ENCODE data around the gene ZFPM1. TPM values are rescaled to one million over a fixed set of nuclear protein-coding genes. Genes with fewer than 3 reads are reported as not detected.

Gene ZFPM1
- total and polyA plus RNA-seq, 7 experiments from 2014 or later = 0.15 to 28.1 (median 13.5) TPM

- H3K27ac Mint-ChIP-seq = peak overlapping the region in 1 of 9 donors; percentile 47
- intact Hi-C loops (cut with micrococcal nuclease) = no loop called here
Observed at GRCh38 chr16:88503771-88504488, 50.9 kb downstream of the ZFPM1 start.

GRCh38 chr16:88504489-88505404, 51.7 kb downstream of the ZFPM1 start:
- no peaks in the 10 kb centered on the region for H3K36me3 Mint-ChIP-seq

More at GRCh38 chr16:88503771-88504488, 50.9 kb downstream of the ZFPM1 start:
- ChIA-PET CTCF (no interaction called here), POLR2A (no interaction called here)
- no peaks in the 10 kb centered on the region for H3K36me3 ChIP-seq (ENCODE audit: control insufficient read depth in 2 of 3, insufficient read depth in 3 of 3, low read length in 3 of 3)
- peaks cover 0 to 2% (median 0%) of the 10 kb centered on the region in 11 donors for H3K9me3 Mint-ChIP-seq
- H3K4me1 Mint-ChIP-seq = peaks cover 0 to 18% (median 9%) of the 10 kb centered on the region in 7 donors
- no peak overlapping the region for H3K4me3 ChIP-seq (ENCODE audit: low read length)
- peak overlapping the region in 1 of 10 donors; percentile 22 for H3K4me3 Mint-ChIP-seq
- H3K36me3 Mint-ChIP-seq = no peaks in the 10 kb centered on the region
- no peak overlapping the region for H3K27ac ChIP-seq (ENCODE audit: low read depth, low read length)
- H3K4me1 ChIP-seq (ENCODE audit: control insufficient read depth in 2 of 2, insufficient read depth in 2 of 2, low read length in 2 of 2) = peaks cover 0 to 3% of the 10 kb centered on the region in 2 donors
- no peak for ATAC-seq
- no peak for DNase-seq
- no peaks in the 10 kb centered on the region for H3K9me3 ChIP-seq (ENCODE audit: control insufficient read depth in 2 of 3, low read length in 3 of 3)
- no peaks in the 10 kb centered on the region for H3K27me3 Mint-ChIP-seq
- no peaks in the 10 kb centered on the region for H3K27me3 ChIP-seq (ENCODE audit: control insufficient read depth in 2 of 2, insufficient read depth in 2 of 2, low read length in 2 of 2)

GRCh38 chr16:88505405-88506082, 52.5 kb downstream of the ZFPM1 start:
- peak overlapping the region; percentile 14 for H3K27ac ChIP-seq (ENCODE audit: low read depth, low read length)

More at GRCh38 chr16:88504489-88505404, 51.7 kb downstream of the ZFPM1 start:
- H3K27me3 ChIP-seq (ENCODE audit: control insufficient read depth in 2 of 2, insufficient read depth in 2 of 2, low read length in 2 of 2) = no peaks in the 10 kb centered on the region
- H3K4me3 ChIP-seq (ENCODE audit: low read length) = no peak overlapping the region
- Mint-ChIP-seq H3K9me3 (peaks cover 0 to 2% (median 0%) of the 10 kb centered on the region in 11 donors), H3K27me3 (no peaks in the 10 kb centered on the region), H3K27ac (peak overlapping the region in 3 of 9 donors; percentile 45 to 85 (median 46)), H3K4me3 (no peak overlapping the region), H3K4me1 (peaks cover 0 to 18% (median 6%) of the 10 kb centered on the region in 7 donors)
- DNase-seq = no peak
- POLR2A ChIA-PET = no interaction called here
- H3K36me3 ChIP-seq (ENCODE audit: control insufficient read depth in 2 of 3, insufficient read depth in 3 of 3, low read length in 3 of 3) = no peaks in the 10 kb centered on the region
- H3K27ac ChIP-seq (ENCODE audit: low read depth, low read length) = peak overlapping the region; percentile 14
- peaks cover 0 to 3% of the 10 kb centered on the region in 2 donors for H3K4me1 ChIP-seq (ENCODE audit: control insufficient read depth in 2 of 2, insufficient read depth in 2 of 2, low read length in 2 of 2)
- CTCF ChIA-PET = interaction anchor here (0.7 kb wide), 2 partner anchors 26 to 61 kb away, joined by 3 read pairs; no protein-coding TSS in a partner anchor
- intact Hi-C loops (cut with micrococcal nuclease) = loop anchor here in 1 of 2 donors (1.0 kb wide), 2 partner anchors 49 to 61 kb away; no protein-coding TSS in a partner anchor
- H3K9me3 ChIP-seq (ENCODE audit: control insufficient read depth in 2 of 3, low read length in 3 of 3) = no peaks in the 10 kb centered on the region
- no peak for ATAC-seq

GRCh38 chr16:88506723-88507122, 53.6 kb downstream of the ZFPM1 start:
- Histone ChIP-seq H3K36me3 (ENCODE audit: control insufficient read depth in 2 of 3, insufficient read depth in 3 of 3, low read length in 3 of 3) (no peaks in the 10 kb centered on the region), H3K9me3 (ENCODE audit: control insufficient read depth in 2 of 3, low read length in 3 of 3) (no peaks in the 10 kb centered on the region), H3K4me1 (ENCODE audit: control insufficient read depth in 2 of 2, insufficient read depth in 2 of 2, low read length in 2 of 2) (peaks cover 0 to 3% of the 10 kb centered on the region in 2 donors), H3K27me3 (ENCODE audit: control insufficient read depth in 2 of 2, insufficient read depth in 2 of 2, low read length in 2 of 2) (no peaks in the 10 kb centered on the region), H3K4me3 (ENCODE audit: low read length) (no peak overlapping the region), H3K27ac (ENCODE audit: low read depth, low read length) (no peak overlapping the region)
- Mint-ChIP-seq H3K4me1 (peaks cover 0 to 13% (median 0%) of the 10 kb centered on the region in 7 donors), H3K36me3 (no peaks in the 10 kb centered on the region), H3K9me3 (peaks cover 0 to 2% (median 0%) of the 10 kb centered on the region in 11 donors), H3K27me3 (no peaks in the 10 kb centered on the region), H3K4me3 (no peak overlapping the region), H3K27ac (no peak overlapping the region)
- DNase-seq = no peak
- ATAC-seq = no peak
- POLR2A ChIA-PET = no interaction called here
- CTCF ChIA-PET = no interaction called here
- intact Hi-C loops (cut with micrococcal nuclease) = no loop called here

More at GRCh38 chr16:88505405-88506082, 52.5 kb downstream of the ZFPM1 start:
- intact Hi-C loops (cut with micrococcal nuclease) = loop anchor here in 1 of 2 donors (1.0 kb wide), 2 partner anchors 50 to 62 kb away; no protein-coding TSS in a partner anchor
- Mint-ChIP-seq H3K4me1 (peaks cover 0 to 18% (median 6%) of the 10 kb centered on the region in 7 donors), H3K36me3 (no peaks in the 10 kb centered on the region), H3K27me3 (no peaks in the 10 kb centered on the region), H3K27ac (peak overlapping the region in 3 of 9 donors; percentile 45 to 85 (median 46)), H3K9me3 (peaks cover 0 to 2% (median 0%) of the 10 kb centered on the region in 11 donors), H3K4me3 (no peak overlapping the region)
- DNase-seq = peak; percentile 46 to 83 (median 75)
- POLR2A ChIA-PET = interaction anchor here (0.5 kb wide), 1 partner anchor 646 kb away, joined by 3 read pairs; no protein-coding TSS in a partner anchor
- ATAC-seq = peak; percentile 85
- Histone ChIP-seq H3K9me3 (ENCODE audit: control insufficient read depth in 2 of 3, low read length in 3 of 3) (no peaks in the 10 kb centered on the region), H3K36me3 (ENCODE audit: control insufficient read depth in 2 of 3, insufficient read depth in 3 of 3, low read length in 3 of 3) (no peaks in the 10 kb centered on the region), H3K4me1 (ENCODE audit: control insufficient read depth in 2 of 2, insufficient read depth in 2 of 2, low read length in 2 of 2) (peaks cover 0 to 3% of the 10 kb centered on the region in 2 donors), H3K27me3 (ENCODE audit: control insufficient read depth in 2 of 2, insufficient read depth in 2 of 2, low read length in 2 of 2) (no peaks in the 10 kb centered on the region), H3K4me3 (ENCODE audit: low read length) (no peak overlapping the region)
- CTCF ChIA-PET = interaction anchor here (0.7 kb wide), 2 partner anchors 27 to 62 kb away, joined by 3 read pairs; no protein-coding TSS in a partner anchor

DNA sequence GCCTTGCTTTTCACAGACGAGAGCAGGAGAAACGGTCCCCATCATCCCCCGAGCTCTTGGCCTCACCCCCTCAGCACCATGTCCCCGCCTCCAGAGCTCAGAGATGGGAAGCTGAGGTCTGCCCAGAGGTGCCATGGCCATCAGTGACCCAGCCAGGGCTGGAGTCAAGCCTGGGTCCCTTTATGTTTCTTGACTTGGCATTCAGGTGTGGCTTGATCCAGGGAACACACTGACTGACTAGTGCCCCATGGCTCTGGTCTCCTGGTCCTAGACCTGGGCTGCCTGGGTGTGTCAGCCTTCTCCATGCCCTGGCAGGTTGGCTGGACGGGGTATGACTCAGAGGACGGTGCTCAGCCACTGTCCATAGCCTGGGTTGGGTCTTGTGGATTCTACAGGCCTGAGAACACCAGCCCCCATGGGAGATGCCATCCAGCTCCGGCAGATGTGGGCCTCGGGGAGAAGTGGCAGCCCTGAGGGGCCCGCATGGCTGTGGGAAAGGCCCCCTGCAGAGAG, 54.2 kb downstream of the ZFPM1 start:
- Histone ChIP-seq H3K36me3 (ENCODE audit: control insufficient read depth in 2 of 3, insufficient read depth in 3 of 3, low read length in 3 of 3) (no peaks in the 10 kb centered on the region), H3K4me1 (ENCODE audit: control insufficient read depth in 2 of 2, insufficient read depth in 2 of 2, low read length in 2 of 2) (peaks cover 0 to 3% of the 10 kb centered on the region in 2 donors), H3K9me3 (ENCODE audit: control insufficient read depth in 2 of 3, low read length in 3 of 3) (no peaks in the 10 kb centered on the region), H3K4me3 (ENCODE audit: low read length) (no peak overlapping the region), H3K27ac (ENCODE audit: low read depth, low read length) (no peak overlapping the region), H3K27me3 (ENCODE audit: control insufficient read depth in 2 of 2, insufficient read depth in 2 of 2, low read length in 2 of 2) (no peaks in the 10 kb centered on the region)
- DNase-seq = no peak
- CTCF ChIA-PET = no interaction called here
- Mint-ChIP-seq H3K4me1 (peaks cover 0 to 13% (median 0%) of the 10 kb centered on the region in 7 donors), H3K27me3 (no peaks in the 10 kb centered on the region), H3K36me3 (no peaks in the 10 kb centered on the region), H3K4me3 (no peak overlapping the region), H3K27ac (no peak overlapping the region), H3K9me3 (no peaks in the 10 kb centered on the region)
- POLR2A ChIA-PET = no interaction called here
- intact Hi-C loops (cut with micrococcal nuclease) = no loop called here
- no peak for ATAC-seq

DNA sequence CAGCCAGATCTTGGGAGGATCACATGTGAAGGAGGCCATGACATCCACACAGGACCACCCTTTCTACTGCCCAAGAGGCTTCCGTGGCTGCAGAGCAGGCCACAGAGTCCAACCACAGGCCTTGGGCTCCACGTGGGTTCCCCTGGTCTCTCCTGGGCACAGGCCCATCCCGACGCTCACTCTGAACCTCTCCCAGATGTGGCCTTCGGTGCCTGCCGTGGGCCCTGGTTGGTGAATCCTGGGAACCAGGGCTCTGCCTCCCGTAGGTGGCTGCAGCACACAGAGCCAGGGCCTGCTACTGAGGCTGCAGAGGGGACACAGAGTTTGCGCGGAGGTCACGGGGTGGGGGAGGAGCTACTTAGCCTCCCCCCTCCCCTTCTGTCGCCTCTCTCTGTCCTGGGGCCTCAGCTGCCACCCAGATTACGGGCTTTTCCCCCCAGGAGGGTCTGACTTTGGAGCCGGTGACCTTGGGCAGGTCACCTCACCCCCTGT, 55.3 kb downstream of the ZFPM1 start:
- no peak overlapping the region for H3K27ac Mint-ChIP-seq
- H3K4me1 Mint-ChIP-seq = peaks cover 0 to 13% (median 0%) of the 10 kb centered on the region in 7 donors
- no peak overlapping the region for H3K27ac ChIP-seq (ENCODE audit: low read depth, low read length)
- no peak for ATAC-seq
- H3K36me3 Mint-ChIP-seq = no peaks in the 10 kb centered on the region
- CTCF ChIA-PET = no interaction called here
- no peaks in the 10 kb centered on the region for H3K27me3 Mint-ChIP-seq
- intact Hi-C loops (cut with micrococcal nuclease) = no loop called here
- no peaks in the 10 kb centered on the region for H3K27me3 ChIP-seq (ENCODE audit: control insufficient read depth in 2 of 2, insufficient read depth in 2 of 2, low read length in 2 of 2)
- no peaks in the 10 kb centered on the region for H3K36me3 ChIP-seq (ENCODE audit: control insufficient read depth in 2 of 3, insufficient read depth in 3 of 3, low read length in 3 of 3)
- H3K4me1 ChIP-seq (ENCODE audit: control insufficient read depth in 2 of 2, insufficient read depth in 2 of 2, low read length in 2 of 2) = peaks cover 0 to 3% of the 10 kb centered on the region in 2 donors
- no peaks in the 10 kb centered on the region for H3K9me3 ChIP-seq (ENCODE audit: control insufficient read depth in 2 of 3, low read length in 3 of 3)
- no peak overlapping the region for H3K4me3 Mint-ChIP-seq
- POLR2A ChIA-PET = no interaction called here
- DNase-seq = no peak
- no peaks in the 10 kb centered on the region for H3K9me3 Mint-ChIP-seq
- H3K4me3 ChIP-seq (ENCODE audit: low read length) = no peak overlapping the region

Data from naive thymus-derived CD4-positive, alpha-beta T cell (primary cell).